ENCODE data around the gene MOK. TPM values are rescaled to one million over a fixed set of nuclear protein-coding genes. Genes with fewer than 3 reads are reported as not detected.
A peak's percentile ranks its signal among the peaks of the same experiment; 100 is the strongest.

The MOK gene
- total and polyA plus RNA-seq, 2 of the 4 experiments (the other 2 are of a cell fraction): 16.8 to 48.5 TPM

DNA sequence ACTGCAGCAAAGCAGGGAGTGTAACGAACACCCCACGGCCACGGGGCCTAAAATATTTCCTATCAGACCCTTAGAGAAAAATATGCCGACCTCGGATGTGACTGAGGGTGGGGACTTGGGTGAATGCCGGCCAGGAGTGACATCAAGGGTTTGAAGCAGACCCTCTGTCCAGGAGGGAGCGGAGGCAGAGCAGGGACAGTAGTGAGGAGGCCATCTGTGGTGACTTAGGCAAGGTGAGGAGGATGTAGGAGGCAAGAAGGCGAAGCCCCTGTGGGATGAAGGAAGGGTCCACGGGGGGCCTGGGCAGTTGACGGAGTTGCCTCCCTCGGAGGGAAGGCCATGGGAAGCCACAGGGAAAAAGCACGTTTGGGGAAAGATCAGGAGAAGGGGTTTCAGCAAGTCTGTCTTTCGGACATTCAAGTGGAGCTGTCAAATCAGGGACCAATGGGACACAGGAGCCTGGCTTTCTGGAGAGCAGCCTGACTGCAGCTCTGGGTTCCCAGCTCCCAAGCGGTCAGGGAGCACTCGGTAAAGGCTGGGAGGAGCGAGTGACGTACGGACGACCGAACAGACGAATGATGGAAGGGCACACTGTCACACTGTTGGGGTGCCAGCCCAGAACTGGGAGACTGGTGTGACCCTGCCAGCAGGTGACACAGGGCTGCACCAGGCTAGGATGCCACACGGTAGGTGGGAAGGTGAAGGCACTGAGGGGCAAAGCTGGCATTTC lies 74.3 kb downstream of the MOK start:
- Histone ChIP-seq H3K4me3 (ENCODE audit: insufficient read depth, low read depth, low read length) (no peak overlapping the region), H2BK15ac (ENCODE audit: low read depth, low read length) (no peak overlapping the region), H3K23ac (ENCODE audit: low read depth, low read length) (no peak overlapping the region), H3K9ac (ENCODE audit: low read depth, low read length) (no peak overlapping the region), H3K14ac (replicated peaks; ENCODE audit: low read depth, low read length) (no peak overlapping the region), H4K8ac (ENCODE audit: low read depth in 2 of 2, low read length in 2 of 2) (no peak overlapping the region), H3K9me3 (ENCODE audit: control insufficient read depth, insufficient read depth, low read length) (no peaks in the 10 kb centered on the region), H3K9me1 (ENCODE audit: insufficient read depth, low read length) (0 out of 2 replicates have a peak, but pooled peaks cover 7% of the 10 kb centered on the region), H4K91ac (ENCODE audit: insufficient read depth, low read depth, low read length) (no peak overlapping the region), H3K4me1 (ENCODE audit: control insufficient read depth, insufficient read depth, low read length) (peaks cover 4% of the 10 kb centered on the region; the same call in 1 of the 2 replicates), H2BK20ac (ENCODE audit: low read depth, low read length) (no peak overlapping the region), H3K79me1 (ENCODE audit: low read depth in 1 of 2, low read length in 2 of 2) (peaks cover 0 to 3% of the 10 kb centered on the region in 2 experiments; a peak in 1 of 4 replicates), H2AFZ (replicated peaks; ENCODE audit: low read length, poor library complexity) (no peak overlapping the region), H2AK5ac (ENCODE audit: low read depth, low read length) (no peak overlapping the region), H3K27ac (ENCODE audit: insufficient read depth, low read length) (no peak overlapping the region), H3K27me3 (ENCODE audit: control insufficient read depth, insufficient read depth, low read length) (no peaks in the 10 kb centered on the region), H3K56ac (ENCODE audit: extremely low read depth, insufficient read depth, low read length) (no peak overlapping the region), H2BK120ac (ENCODE audit: low read depth, low read length) (no peak overlapping the region), H4K5ac (ENCODE audit: low read depth, low read length) (no peak overlapping the region), H3K4ac (ENCODE audit: low read depth, low read length) (no peak overlapping the region), H2AK9ac (replicated peaks; ENCODE audit: low read depth, low read length, poor library complexity) (peak overlapping the region; percentile 39), H2BK5ac (ENCODE audit: low read depth, low read length, poor library complexity, severe bottlenecking) (no peak overlapping the region), H3K36me3 (ENCODE audit: control insufficient read depth, insufficient read depth, low read length) (peaks cover 3% of the 10 kb centered on the region; the same call in 1 of the 2 replicates), H4K20me1 (ENCODE audit: insufficient read depth, low read length) (no peaks in the 10 kb centered on the region), H3K4me2 (ENCODE audit: low read depth, low read length) (no peak overlapping the region), H3K18ac (ENCODE audit: low read depth, low read length) (no peak overlapping the region)
- BruUV-seq (replicated peaks): no TSS peak
- CTCF ChIA-PET: no interaction called here
- intact Hi-C loops (cut with micrococcal nuclease): no loop called here
- in situ Hi-C loops (cut with MboI; ENCODE audit: low sequenced_read_pairs): no loop called here
- dilution Hi-C loops (cut with HindIII; ENCODE audit: low sequenced_read_pairs, unreplicated experiment): no loop called here
- TF ChIP-seq, protein P1, sequence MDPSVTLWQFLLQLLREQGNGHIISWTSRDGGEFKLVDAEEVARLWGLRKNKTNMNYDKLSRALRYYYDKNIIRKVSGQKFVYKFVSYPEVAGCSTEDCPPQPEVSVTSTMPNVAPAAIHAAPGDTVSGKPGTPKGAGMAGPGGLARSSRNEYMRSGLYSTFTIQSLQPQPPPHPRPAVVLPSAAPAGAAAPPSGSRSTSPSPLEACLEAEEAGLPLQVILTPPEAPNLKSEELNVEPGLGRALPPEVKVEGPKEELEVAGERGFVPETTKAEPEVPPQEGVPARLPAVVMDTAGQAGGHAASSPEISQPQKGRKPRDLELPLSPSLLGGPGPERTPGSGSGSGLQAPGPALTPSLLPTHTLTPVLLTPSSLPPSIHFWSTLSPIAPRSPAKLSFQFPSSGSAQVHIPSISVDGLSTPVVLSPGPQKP (IDR thresholded peaks at IDR 0.05; ENCODE audit: borderline replicate concordance, low read depth, low read length): no peak
- no peak for TF ChIP-seq MAFK (IDR thresholded peaks at IDR 0.05; ENCODE audit: low read depth, low read length)
- no peak for TF ChIP-seq RAD21 (IDR thresholded peaks at IDR 0.05; ENCODE audit: low read length)
- TF ChIP-seq, protein P2, sequence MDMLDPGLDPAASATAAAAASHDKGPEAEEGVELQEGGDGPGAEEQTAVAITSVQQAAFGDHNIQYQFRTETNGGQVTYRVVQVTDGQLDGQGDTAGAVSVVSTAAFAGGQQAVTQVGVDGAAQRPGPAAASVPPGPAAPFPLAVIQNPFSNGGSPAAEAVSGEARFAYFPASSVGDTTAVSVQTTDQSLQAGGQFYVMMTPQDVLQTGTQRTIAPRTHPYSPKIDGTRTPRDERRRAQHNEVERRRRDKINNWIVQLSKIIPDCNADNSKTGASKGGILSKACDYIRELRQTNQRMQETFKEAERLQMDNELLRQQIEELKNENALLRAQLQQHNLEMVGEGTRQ (IDR thresholded peaks at IDR 0.05; ENCODE audit: low read depth, low read length): no peak
- no peak for TF ChIP-seq RCOR1 (IDR thresholded peaks at IDR 0.05; ENCODE audit: insufficient replicate concordance, low read length)
- no peak for TF ChIP-seq NFE2L2 (IDR thresholded peaks at IDR 0.05; ENCODE audit: low read depth, low read length)
- no peak for TF ChIP-seq FOS (IDR thresholded peaks at IDR 0.05; ENCODE audit: low read depth, low read length)
- no peak for TF ChIP-seq CEBPB (IDR thresholded peaks at IDR 0.05; ENCODE audit: low read depth, low read length)
- TF ChIP-seq, protein P3, sequence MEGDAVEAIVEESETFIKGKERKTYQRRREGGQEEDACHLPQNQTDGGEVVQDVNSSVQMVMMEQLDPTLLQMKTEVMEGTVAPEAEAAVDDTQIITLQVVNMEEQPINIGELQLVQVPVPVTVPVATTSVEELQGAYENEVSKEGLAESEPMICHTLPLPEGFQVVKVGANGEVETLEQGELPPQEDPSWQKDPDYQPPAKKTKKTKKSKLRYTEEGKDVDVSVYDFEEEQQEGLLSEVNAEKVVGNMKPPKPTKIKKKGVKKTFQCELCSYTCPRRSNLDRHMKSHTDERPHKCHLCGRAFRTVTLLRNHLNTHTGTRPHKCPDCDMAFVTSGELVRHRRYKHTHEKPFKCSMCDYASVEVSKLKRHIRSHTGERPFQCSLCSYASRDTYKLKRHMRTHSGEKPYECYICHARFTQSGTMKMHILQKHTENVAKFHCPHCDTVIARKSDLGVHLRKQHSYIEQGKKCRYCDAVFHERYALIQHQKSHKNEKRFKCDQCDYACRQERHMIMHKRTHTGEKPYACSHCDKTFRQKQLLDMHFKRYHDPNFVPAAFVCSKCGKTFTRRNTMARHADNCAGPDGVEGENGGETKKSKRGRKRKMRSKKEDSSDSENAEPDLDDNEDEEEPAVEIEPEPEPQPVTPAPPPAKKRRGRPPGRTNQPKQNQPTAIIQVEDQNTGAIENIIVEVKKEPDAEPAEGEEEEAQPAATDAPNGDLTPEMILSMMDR (conservative IDR thresholded peaks at IDR 0.05; ENCODE audit: low read depth, low read length): no peak
- TF ChIP-seq BHLHE40 (IDR thresholded peaks at IDR 0.05; ENCODE audit: low read depth, low read length): no peak
- TF ChIP-seq SMC3 (IDR thresholded peaks at IDR 0.05; ENCODE audit: low read depth, low read length): no peak
- WGBS, 2 experiments (ENCODE audit: extremely low coverage in 2 of 2, insufficient read length in 1 of 2): 85% methylated on average over 8 of the region's 22 CpGs; no CpG with 5 or more reads in 1 of the 2 experiments
- ATAC-seq (ENCODE audit: low read depth) (no peak), DNase-seq (no peak)
- POLR2A ChIA-PET (ENCODE audit: unreplicated experiment): no interaction called here
